NCI-H1417 (cell line): ENCODE measurements around the gene CCDC89.

Source experiments
- DNase-seq, 3 experiments: peaks; one replicate each; lab custom pipeline; 2025; lab: John Stamatoyannopoulos, UW

CCDC89 gene

DNA sequence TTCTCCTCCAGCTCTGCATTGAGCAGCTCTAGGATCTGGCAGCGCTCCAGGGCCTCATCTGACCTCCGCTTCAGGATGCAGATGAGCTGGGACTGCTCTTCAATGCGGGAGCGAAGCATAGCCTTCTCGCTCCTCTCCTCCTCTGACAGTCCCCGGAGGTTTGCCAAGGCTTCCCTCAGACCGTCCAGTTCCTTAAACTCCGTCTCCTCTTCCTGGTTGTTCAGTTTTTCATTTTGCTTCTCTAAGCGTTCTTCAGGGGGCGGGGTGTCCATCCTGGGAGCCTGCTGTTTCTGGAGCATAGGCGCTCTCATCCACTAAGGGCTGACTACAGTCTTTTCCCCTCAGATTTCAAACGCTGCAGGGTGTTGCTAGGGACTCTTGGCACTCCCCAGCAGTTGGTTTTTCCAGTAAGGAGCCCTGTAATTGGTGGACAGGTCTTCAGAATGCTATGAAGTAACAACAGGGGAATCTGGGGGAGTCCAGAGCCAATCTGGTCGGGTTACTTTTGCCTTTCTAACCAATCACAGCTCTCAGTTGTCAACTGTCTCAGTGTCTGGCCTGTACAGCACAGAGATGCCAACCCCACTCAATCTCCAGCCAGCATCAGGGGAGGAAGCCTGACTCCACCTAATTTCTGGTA is at the start of gene CCDC89:
TSS of gene CCDC89 (minus strand) at position 376 of the 640 bp plus-strand sequence. CDS start at position 311, 65 bp downstream.
- peak; percentile 77 to 95 (median 89) for DNase-seq

DNA sequence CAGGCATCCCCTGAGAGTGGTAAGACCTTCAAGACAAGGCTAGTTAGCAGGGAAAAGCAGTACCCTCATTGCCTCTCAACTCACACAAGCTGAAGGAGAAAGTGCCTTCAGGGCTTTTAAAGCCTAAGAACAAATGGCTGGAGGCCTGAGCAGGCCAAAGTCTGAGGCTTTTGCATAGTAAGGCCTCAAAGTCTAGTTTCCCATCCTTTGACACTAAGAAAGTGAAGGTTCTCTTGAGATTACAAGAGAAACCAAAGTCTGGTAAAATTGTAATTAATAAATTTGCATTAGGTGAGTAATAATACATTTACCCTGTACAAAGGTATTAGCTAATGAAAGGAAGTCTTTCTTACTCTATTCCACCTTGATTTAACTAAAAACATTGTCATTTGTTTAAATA is 47.0 kb upstream of the CCDC89 start:
- no peak for DNase-seq

DNA sequence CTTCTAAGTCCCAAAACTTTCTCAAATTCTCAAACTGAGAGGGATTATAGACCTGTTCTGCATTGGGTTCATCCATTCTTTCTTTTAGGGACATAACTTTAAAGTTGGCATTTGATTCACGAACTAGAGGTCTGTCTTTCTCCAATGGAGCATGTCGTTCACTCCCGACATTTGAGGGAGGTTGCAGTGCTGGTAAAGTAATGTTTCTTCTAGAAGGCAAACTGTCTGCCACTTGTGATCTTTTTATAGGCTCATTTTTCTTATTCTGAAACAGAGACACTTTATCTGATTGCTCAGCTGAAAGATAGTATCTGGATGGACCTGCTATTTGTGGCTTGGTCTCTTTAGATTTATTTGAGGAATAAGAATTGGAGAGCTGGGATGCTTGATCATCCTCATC is 40.4 kb upstream of the CCDC89 start:
- DNase-seq: no peak

DNA sequence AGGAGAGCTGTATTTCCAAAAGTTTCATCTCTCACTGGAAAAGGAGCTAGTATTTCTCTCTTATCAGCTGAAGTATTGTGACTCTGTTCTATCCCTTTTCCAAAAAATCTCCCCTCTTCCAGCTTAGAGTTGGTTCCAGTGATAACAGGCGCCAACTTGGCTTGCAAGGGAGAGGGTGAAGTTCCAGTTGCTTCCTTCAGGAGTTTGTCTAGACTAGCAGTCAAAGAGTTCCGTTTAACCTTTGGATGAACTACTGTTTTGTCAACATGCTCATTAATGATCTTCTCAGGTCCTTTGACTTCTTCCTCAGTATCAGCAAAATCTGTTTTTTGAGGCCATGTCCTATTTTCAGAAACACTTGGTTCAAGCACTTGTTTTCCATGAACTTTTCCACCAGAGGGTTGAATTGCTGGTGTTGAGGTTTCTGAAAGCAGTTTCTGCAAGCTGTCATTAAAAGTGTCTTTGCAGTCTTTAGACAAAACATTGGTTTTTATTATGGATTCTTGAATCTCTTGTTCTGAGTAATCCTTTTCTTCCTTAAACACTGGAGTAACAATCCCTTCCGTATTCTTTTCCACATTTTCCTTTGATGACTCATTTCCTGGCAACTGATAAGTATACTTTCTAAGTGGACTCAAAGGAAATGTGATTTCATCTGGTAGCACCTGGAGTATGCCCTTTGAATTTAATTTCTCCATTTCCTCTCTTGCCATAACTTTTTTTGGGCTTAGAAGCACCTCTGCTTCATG is 39.7 kb upstream of the CCDC89 start:
- no peak for DNase-seq

DNA sequence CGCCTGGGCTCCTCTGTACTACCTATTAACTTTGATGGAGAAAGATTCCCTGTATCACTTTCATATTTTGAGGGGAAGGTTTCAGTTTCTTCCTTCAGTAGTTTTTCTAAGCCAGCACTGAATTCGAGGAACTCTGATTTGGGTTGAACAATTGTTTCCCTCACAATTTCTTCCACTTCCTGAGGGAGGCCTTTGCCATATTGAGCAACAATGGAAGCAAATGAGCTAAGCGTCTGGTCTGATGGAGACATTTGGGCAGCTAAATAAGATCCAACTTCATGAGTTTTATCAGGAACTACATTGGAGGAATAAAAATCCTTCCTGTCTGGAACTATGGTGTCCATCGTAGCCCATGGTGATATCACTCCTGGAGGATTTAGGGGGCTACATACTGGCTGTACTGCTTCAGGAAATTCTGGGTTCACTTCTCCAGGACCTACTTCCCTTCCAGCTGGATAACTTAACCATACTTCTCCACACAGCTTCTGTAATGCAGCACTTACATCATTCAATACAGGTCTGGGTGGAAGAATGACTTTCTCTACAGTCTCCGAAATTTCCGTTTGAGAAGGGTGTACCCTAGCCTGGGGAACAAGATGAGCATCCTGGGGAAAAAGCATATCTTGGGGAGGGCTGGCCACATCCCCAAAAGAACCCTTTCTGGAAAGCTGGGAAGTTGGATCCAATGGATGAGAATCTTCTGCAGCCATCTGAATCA is 38.9 kb upstream of the CCDC89 start:
- no peak for DNase-seq

DNA sequence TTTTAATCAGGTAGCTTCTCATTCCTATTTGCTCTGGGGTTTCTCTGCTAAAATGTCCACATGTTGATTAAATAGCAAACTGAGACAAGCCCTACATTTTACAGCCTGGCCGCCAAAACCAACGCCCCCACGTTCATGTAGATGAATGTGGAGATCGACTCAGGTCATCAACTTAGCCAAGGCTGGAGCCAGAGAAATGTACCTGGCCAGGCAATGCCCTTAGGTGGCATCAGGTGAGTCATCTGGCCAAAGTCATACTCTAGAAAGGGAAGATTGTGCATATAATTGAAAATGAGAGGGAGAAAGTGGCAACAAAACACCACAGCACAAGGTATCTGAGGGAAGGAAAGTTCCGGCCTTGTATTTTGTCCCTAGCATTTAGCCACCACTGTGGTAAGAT is 37.1 kb upstream of the CCDC89 start:
- no peak for DNase-seq

DNA sequence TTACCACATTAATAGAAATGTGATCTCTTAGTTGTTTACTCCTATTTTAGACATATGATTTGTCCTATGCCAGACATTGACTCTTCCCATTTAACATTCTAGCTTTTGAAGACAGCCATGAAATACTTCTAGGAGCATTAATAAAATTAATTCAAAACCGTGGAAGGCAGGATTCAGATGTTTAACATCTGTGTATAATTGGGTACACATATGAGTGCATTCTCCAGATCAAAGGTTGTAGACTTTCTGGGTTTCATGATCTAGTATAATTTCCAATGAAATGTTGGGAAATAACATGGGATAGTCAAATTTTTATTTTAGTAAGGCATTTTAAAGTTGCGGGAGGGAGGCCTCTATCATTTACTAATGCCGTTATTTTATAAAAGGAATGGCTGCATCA is 35.2 kb upstream of the CCDC89 start:
- no peak for DNase-seq

DNA sequence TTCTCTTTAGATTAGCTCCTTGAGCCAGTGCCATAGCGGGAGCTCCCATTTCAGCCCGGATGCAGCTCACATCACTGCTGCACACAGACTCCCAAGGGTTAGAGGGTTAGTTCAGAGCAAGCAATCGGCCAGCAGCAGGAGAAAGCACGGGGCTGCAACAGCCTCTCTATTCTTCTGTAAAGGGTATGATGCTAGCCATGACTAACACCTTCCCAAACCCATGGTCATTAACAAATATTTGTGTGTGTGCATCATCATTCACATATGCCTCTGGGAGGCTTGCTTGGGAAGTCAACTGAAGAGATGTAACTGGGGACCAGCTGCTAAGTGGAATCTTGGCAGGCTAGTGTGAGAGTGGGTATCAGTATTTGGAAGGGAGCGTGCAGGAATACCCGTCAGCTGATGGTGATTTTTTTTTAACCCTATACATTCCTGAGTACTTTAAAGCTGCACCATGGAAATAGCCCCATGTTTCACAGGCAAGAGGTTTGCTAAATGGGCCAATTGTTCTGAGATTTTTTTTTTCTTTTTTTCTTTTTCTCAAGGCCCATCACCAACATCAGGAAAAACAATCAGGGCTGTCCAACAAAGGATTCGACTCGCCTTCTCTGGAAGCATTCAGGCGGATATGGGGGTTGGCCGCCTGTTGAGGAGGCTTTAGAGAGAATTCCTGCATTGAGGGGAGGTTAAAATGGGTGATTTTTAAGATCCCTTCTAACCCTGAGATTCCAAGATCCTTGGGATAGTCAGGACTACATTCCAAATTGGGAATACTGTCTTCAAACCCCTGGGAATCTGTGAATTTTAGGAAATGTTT is 33.2 kb upstream of the CCDC89 start:
- DNase-seq: no peak

DNA sequence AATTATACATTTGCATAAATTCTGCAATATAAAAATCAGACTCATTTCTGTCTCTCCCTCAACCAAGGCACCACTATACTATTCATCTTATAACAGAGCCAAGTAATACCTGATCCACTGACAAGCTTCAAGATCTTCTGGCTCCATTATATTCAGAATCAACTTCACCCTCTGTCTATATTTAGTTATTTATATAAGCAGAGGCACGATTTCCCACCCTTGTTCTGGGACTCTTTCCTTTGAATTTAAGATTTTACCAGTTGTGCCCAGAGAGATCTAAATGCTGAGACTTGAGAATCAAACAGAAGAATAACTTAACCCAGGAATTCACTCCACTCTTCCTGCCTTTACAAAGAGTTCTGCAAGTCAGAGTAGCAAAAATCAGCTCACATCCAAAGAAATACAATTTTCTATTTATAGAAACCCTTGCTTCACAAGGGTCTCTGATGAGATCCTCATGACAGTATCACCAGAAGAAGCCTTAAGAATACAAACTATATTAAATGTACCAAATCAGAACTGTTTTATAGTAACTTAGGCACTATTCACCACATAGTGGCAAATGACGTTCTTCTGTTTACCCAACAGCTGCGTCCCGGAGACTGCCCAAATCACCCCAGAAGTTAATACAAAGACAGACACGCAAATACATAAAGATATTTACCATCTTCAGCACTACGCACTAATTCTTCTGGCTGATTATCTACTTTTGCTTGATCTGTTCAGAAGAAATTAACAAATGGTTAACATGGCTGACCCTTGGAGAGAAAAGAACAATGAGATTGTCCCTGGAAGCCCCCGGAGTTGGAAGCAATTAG is 32.3 kb upstream of the CCDC89 start:
- DNase-seq: no peak

DNA sequence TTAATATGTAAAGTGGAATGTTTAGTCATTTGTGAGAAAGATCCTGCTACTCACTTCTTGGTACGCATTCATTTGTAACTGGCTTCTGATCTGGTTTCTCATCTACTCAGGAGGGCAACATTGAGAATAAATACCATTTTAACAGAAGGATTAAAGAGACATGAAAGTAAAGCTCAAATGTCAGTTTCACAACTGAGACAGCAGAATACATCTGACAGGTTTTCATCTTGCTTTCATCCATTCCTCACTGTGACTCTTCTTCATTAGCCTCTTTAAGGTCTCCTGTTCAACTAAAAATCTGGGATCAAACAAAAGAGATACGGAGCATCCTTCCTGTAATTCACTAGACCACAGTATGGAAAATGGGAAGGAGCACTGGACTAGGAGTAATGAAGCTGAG is 31.4 kb upstream of the CCDC89 start:
- no peak for DNase-seq

DNA sequence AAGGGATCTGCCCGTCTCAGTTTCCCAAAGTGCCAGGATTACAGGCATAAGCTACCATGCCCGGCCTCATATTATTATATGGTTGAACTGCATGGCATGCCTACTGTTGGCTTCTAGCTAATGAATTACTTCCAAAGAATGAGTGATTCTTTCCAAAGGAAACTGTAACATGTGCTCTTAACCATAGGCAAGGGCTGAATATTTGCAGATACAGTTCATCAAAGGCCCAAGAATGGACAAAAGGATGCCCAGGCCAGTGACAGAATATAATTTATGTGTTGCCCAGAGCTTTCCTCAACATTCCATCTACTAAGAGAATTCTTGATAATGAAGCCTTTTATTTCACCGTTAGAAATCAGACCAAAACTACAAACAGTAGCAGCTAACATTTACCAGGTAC is 27.0 kb upstream of the CCDC89 start:
- DNase-seq: no peak

DNA sequence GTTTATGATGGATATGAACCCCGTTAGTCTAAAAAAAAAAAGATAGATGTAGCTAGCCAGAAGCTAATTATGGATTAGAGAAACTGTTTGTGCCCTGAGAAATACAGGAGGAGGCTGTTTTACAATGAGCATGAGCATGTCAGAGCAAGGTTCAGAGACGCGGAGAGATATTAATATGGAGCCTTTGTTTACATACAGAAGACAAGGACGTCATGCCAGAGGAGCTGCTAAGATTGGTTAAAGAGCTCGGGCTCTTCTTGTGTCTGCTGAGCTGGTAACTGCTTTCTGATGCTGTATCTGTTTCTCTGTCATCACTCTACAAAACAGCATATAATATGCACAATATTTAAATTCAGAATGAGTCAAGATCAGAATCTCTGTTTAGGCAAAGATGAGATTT is 24.9 kb upstream of the CCDC89 start:
- DNase-seq: no peak

DNA sequence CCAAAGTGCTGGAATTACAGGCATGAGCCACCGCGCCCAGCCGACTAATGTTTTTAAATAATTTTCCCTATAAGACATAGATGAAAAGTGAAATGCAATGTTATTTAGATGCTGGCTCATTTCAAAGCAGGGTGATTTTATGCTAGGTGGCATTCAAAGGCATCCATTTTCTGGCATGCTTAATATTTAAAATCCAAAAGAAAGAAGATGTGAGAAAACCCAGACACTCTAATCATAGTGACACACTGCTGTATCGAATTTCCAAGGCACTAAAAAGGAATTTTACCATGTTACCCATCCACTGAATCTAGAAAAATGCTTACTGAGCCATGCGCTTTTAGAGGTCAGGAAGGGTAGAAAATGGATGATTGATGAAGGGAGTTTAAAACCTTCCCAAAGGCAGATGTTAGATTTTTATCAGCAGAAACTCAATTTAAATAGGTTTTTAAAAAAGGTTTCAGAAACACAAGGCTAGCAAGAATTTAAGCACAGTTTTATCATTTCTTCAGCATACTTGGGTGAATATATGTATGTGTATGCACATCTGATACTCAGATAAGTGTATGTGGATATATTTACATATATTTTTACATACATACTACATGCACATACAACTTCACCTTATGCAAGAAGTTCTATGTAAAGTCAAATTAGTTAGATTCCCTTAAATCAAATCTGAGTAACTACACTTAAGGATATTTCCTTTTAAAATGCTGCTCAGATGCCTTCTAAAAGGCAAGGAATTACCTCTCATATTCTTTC is 24.1 kb upstream of the CCDC89 start:
- no peak for DNase-seq

DNA sequence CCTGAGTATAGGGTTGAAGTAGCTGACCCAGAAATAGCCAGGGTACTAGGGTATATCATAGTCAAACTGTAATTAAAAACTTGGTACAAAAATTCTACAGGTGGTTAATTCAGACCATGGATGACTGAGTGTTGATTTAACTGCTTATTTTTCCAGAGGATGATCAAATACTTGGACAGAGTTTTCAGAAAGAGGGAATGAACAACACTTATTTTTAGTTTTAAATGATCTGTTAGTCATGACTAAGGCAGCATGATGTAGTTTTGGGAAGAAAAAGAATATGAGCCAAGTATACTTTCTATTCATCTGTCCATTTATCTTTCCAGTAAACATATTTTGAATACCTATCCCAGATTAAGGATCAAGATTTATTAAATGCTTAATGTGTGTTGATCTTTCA is 19.8 kb upstream of the CCDC89 start:
- DNase-seq: no peak

DNA sequence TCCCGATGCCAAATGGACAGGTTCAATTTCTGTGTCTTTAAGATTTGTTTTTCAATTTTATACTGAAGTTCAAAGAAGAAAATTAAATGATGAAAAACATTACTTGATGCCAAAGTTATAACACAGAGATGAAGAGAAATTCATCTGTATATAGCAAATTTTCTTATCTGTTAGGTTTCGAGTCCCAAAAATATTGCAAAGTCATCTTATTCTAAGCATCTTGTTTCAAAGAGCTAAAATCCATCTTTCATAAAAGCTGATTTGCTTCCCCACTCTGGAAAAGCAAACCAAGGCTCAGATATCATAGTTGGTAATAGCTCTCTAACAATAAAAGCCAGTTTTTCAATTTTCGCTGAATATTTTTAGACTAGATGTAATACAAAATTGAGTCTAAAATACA is 19.0 kb upstream of the CCDC89 start:
- no peak for DNase-seq

DNA sequence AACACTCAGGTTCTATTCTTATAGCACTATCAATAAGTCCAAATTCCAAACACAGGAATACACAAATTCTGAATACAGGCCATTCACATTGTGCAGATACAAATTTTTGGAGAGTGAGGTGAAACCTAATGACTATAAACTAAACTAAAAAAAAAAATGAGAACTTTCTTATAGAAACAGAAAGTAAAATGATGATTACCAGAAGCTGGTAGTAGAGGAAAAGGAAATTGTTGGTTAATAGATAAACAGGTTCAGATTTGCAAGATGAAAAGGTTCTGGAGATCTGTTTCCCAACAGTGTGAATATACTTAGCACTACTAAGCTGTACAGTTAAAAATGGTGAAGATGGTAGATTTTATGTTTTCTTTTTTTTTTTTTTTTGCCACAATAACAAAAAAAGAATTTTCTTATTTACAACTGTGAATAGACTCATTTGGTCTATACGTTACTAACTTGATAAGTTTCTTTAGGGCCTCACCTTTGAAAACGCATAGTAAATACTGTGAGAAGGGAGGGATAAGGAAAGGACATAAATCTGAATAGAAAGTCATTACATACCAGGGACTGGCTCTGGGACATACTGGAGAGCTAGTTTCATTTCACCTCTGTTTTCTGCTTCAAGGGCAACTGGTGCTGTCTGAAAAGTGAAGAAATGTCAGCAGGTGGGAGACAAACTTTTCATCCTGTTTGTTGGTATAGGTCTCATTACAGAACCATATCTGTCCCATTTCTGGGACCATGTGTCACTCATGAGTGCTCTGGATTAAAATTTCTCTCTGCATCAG is 14.2 kb upstream of the CCDC89 start:
- DNase-seq: no peak

DNA sequence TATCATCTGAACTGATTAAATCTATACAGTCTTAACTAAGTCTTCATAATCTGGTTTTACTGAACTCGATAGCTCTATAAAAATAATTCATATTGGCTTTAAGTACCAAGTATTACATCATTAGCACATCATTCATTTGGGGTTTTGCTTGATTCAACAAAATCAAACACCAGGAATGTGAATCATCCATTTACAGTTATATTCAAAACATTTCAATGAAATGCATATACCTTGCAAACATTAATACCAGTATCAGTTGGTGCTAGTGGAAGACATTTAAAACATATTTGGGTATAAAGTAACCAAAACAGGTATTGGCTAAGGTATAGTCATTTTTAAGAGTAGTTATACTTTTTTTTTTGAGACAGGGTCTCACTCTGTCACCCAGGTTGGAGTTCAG is 12.2 kb upstream of the CCDC89 start:
- no peak for DNase-seq

DNA sequence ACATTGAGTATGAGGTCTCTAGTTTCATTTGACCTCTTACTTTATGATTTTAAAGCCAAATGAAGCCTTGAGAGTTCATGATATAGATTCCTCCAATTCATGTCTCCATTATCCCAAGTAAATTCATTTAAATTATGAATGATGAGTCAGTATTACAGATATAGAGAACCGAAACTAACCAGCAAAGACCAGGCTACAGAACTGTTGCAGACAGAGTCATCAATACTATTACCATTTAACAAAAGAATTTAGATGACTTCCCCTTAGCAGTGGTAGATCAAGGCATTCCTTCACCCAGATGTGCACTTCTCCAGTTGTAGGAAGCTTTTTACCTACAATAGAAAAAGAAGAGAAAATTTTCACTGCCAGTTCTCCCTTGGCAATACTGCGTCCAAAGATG is 11.8 kb upstream of the CCDC89 start:
- DNase-seq: no peak

DNA sequence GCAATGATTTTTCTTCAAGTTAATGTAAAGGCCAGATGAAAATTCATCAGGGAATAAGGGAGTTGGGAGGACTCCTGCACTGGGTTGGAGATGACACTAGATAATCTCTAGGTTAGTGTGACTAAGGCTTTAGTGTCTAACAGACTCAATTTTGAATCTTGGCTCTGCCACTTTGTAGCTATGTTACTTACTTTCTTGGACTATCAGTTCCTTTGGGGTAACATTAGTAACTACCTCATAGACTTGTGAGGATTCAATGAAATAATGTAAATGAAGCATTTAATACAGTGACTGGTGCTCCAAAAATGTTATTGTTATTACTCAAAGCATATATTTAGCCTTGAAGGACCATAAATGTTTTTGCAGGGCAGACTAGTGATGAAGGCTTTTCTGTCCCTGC is 9.6 kb upstream of the CCDC89 start:
- no peak for DNase-seq
